Activated naive CD4-positive, alpha-beta T cell treated with anti-CD3 and anti-CD28 coated beads, Interleukin-2, amount 10 ng/mL, durations not matched to agents 7 days and 5 days (primary cell): ENCODE data around the gene DLG4.
"Not testable (repeated sequence)": the region's sequence is repeated elsewhere in the genome, so short reads cannot be mapped to it uniquely, and the experiment has no call there.

ENCODE experiments used
- CTCF ChIA-PET: fragments of 350-600 bp; sonication (Branson Sonifier 250); formaldehyde crosslinking; loops from one replicate; lab custom pipeline; 2021; ENCODE audit warnings: antibody characterized with exemption; lab: Charles Lee
- DNase-seq: peaks from one replicate; pipeline ENCODE4 v3.0.0-alpha.2; 2020
- H3K27ac Mint-ChIP-seq: one replicate; pipeline ENCODE4 v1.8.0; 2021; ENCODE audit warnings: mild to moderate bottlenecking, moderate library complexity, mixed read lengths
- H3K27me3 Mint-ChIP-seq: one replicate; pipeline ENCODE4 v1.8.0; 2021; ENCODE audit warnings: mild to moderate bottlenecking, mixed read lengths
- H3K36me3 Mint-ChIP-seq: one replicate; pipeline ENCODE4 v1.8.0; 2021; ENCODE audit warnings: mixed read lengths
- H3K4me1 Mint-ChIP-seq: one replicate; pipeline ENCODE4 v1.8.0; 2021; ENCODE audit warnings: mixed read lengths
- H3K4me3 Mint-ChIP-seq: one replicate; pipeline ENCODE4 v1.8.0; 2021; ENCODE audit warnings: mild to moderate bottlenecking, moderate library complexity, mixed read lengths
- H3K9me3 Mint-ChIP-seq: one replicate; pipeline ENCODE4 v1.8.0; 2021; ENCODE audit warnings: mixed read lengths

Gene DLG4

GRCh38 chr17:7175330-7175733, 44.3 kb downstream of the DLG4 start:
- H3K36me3 Mint-ChIP-seq, result no peaks in the 10 kb centered on the region
- DNase-seq, result no peak
- H3K27me3 Mint-ChIP-seq, result peaks cover 11% of the 10 kb centered on the region
- CTCF ChIA-PET, result no interaction called here
- peaks cover 14% of the 10 kb centered on the region for H3K4me1 Mint-ChIP-seq
- no peak overlapping the region for H3K27ac Mint-ChIP-seq
- no peak overlapping the region for H3K4me3 Mint-ChIP-seq
- H3K9me3 Mint-ChIP-seq, result no peaks in the 10 kb centered on the region

DNA sequence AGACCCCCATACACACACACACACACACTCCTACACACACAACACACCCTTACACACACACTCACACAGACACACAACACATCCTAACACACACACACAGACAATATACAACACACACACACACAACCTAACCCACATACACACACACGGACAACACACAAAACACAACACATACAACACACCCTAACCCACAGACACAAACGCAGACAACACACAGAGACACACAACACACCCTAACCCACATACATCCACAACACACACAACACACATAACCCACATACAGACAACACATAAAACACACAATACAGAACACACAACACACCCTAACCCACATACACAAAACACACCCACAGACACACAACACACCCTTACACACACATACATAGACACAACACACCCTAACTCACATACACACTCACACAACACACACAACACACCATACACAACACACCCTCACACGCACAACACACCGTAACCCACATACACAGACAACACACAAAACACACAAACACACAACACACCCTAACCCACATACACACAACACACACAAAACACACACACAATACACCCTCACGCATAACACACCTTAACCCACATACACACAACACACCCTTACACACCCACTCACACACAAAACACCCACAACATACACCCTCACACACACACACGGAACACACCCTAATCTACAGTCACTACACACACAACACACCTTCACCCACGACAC, 44.9 kb downstream of the DLG4 start:
- DNase-seq, result no peak
- Mint-ChIP-seq H3K4me3 (no peak overlapping the region), H3K9me3 (no peaks in the 10 kb centered on the region), H3K27ac (no peak overlapping the region), H3K27me3 (peaks cover 14% of the 10 kb centered on the region), H3K4me1 (peaks cover 14% of the 10 kb centered on the region), H3K36me3 (no peaks in the 10 kb centered on the region)
- CTCF ChIA-PET, result interaction anchor here (1.1 kb wide), 1 partner anchor 34 kb away, joined by 3 read pairs; no protein-coding TSS in a partner anchor

- Mint-ChIP-seq H3K4me3 (no peak overlapping the region), H3K27me3 (peaks cover 14% of the 10 kb centered on the region), H3K9me3 (peaks cover 5% of the 10 kb centered on the region), H3K27ac (no peak overlapping the region), H3K36me3 (no peaks in the 10 kb centered on the region), H3K4me1 (peaks cover 14% of the 10 kb centered on the region)
- CTCF ChIA-PET, result interaction anchor here (1.1 to 1.7 kb wide), 2 partner anchors 34 to 128 kb away, joined by 3 to 6 read pairs; no protein-coding TSS in a partner anchor
- DNase-seq, result peak; percentile 77
These were observed 45.7 kb downstream of the DLG4 start for GRCh38 chr17:7173687-7174602.

- not testable (repeated sequence) for H3K27ac Mint-ChIP-seq, H3K4me3 Mint-ChIP-seq, DNase-seq, H3K36me3 Mint-ChIP-seq, H3K4me1 Mint-ChIP-seq, H3K9me3 Mint-ChIP-seq
- CTCF ChIA-PET, result interaction anchor here (1.7 kb wide), 1 partner anchor 127 kb away, joined by 6 read pairs; no protein-coding TSS in a partner anchor
- peaks cover 14% of the 10 kb centered on the region for H3K27me3 Mint-ChIP-seq
These were observed 47.0 kb downstream of the DLG4 start for GRCh38 chr17:7172522-7173191.

GRCh38 chr17:7169565-7169908, 50.1 kb downstream of the DLG4 start:
- H3K9me3 Mint-ChIP-seq, H3K4me3 Mint-ChIP-seq, DNase-seq, H3K27ac Mint-ChIP-seq, H3K36me3 Mint-ChIP-seq, H3K4me1 Mint-ChIP-seq: not testable (repeated sequence)
- CTCF ChIA-PET, result interaction anchor here (1.1 kb wide), 1 partner anchor 37 kb away, joined by 3 read pairs; no protein-coding TSS in a partner anchor
- H3K27me3 Mint-ChIP-seq, result peaks cover 17% of the 10 kb centered on the region

- not testable (repeated sequence) for H3K4me3 Mint-ChIP-seq, H3K27ac Mint-ChIP-seq, H3K4me1 Mint-ChIP-seq, DNase-seq, H3K36me3 Mint-ChIP-seq, H3K9me3 Mint-ChIP-seq
- peaks cover 17% of the 10 kb centered on the region for H3K27me3 Mint-ChIP-seq
- CTCF ChIA-PET, result interaction anchor here (1.1 kb wide), 1 partner anchor 36 kb away, joined by 3 read pairs; no protein-coding TSS in a partner anchor
These were observed 50.6 kb downstream of the DLG4 start for GRCh38 chr17:7168841-7169564.

- Mint-ChIP-seq H3K36me3 (no peaks in the 10 kb centered on the region), H3K27me3 (peaks cover 10% of the 10 kb centered on the region), H3K9me3 (peaks cover 5% of the 10 kb centered on the region), H3K27ac (no peak overlapping the region), H3K4me1 (no peaks in the 10 kb centered on the region), H3K4me3 (no peak overlapping the region)
- CTCF ChIA-PET, result interaction anchor here (0.9 kb wide), 1 partner anchor 10 kb away, joined by 3 read pairs; no protein-coding TSS in a partner anchor
- DNase-seq, result no peak
These were observed 51.8 kb downstream of the DLG4 start for GRCh38 chr17:7167832-7168231.

- DNase-seq, result no peak
- H3K4me3 Mint-ChIP-seq, result no peak overlapping the region
- H3K27me3 Mint-ChIP-seq, result peaks cover 6% of the 10 kb centered on the region
- H3K4me1 Mint-ChIP-seq, result no peaks in the 10 kb centered on the region
- CTCF ChIA-PET, result interaction anchor here (0.9 kb wide), 1 partner anchor 10 kb away, joined by 3 read pairs; no protein-coding TSS in a partner anchor
- no peaks in the 10 kb centered on the region for H3K36me3 Mint-ChIP-seq
- H3K27ac Mint-ChIP-seq, result no peak overlapping the region
- peaks cover 5% of the 10 kb centered on the region for H3K9me3 Mint-ChIP-seq
These were observed 52.8 kb downstream of the DLG4 start for GRCh38 chr17:7166873-7167272.

DNA sequence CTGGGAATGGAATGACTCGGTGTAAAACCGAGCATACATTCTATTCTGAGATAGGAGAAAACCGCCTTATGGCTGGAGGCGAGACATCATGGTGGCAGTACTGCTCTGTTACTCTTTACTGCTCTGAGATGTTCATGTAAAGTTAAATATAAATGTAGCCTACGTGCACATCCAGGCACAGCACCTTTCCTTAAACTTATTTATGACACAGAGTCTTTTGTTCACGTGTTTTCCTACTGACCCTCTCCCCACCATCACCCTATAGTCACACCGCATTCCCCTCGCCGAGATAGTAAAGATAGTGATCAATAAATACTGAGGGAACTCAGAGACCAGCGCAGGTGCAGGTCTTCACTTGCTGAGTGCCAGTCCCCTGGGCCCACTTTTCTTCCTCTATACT, 60.1 kb downstream of the DLG4 start:
- DNase-seq, H3K4me1 Mint-ChIP-seq, H3K9me3 Mint-ChIP-seq, H3K27ac Mint-ChIP-seq, H3K4me3 Mint-ChIP-seq, CTCF ChIA-PET, H3K36me3 Mint-ChIP-seq: not testable (repeated sequence)
- H3K27me3 Mint-ChIP-seq, result peaks cover 19% of the 10 kb centered on the region

DNA sequence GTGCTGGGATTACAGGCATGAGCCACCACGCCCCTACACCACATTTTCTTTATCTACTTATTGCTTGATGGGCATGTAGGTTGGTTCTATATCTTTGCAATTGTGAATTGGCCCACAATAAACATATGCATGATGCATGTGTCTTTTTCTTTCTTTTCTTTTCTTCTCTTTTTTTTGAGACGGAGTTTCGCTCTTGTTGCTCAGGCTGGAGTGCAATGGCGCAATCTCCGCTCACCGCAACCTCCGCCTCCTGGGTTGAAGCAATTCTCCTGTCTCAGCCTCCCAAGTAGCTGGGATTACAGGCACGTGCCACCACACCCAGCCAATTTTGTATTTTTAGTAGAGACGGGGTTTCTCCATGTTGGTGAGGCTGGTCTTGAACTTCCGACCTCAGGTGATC, 61.2 kb downstream of the DLG4 start:
- H3K4me1 Mint-ChIP-seq, H3K27ac Mint-ChIP-seq, H3K36me3 Mint-ChIP-seq, H3K4me3 Mint-ChIP-seq, H3K9me3 Mint-ChIP-seq, DNase-seq: not testable (repeated sequence)
- peaks cover 30% of the 10 kb centered on the region for H3K27me3 Mint-ChIP-seq
- CTCF ChIA-PET, result interaction anchor here (0.6 kb wide), 1 partner anchor 22 kb away, joined by 3 read pairs; no protein-coding TSS in a partner anchor

DNA sequence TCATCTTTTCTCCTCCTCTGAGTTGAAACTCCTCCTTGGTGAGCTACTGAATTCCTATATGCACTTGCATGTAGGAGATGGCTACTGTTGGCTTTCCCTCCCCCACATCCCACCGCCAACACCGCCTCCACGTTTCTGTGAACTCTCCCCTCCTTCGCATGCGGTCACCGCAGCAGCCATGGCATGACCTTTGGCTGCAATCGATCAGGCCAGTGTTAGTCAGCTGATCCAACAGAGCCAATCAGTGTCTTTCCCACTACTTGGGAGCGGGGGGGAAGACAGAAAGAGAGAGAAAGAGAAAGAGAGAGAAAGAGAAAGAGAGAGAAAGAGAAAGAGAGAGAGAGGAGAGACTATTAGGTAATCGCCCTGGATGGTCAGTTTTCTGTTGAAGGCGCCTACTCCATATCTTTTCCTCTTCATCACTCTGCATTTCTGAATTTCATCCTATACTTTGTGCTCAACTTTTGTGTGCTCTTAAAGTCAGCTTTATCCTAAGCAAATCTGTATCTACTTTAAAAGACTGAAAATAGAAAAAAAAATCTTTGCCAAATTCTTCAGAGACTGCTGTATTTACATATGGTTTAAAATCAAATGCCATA, 63.2 kb downstream of the DLG4 start:
- DNase-seq, result no peak
- Mint-ChIP-seq H3K27me3 (peaks cover 35% of the 10 kb centered on the region), H3K4me1 (no peaks in the 10 kb centered on the region), H3K9me3 (no peaks in the 10 kb centered on the region), H3K4me3 (no peak overlapping the region), H3K36me3 (no peaks in the 10 kb centered on the region), H3K27ac (no peak overlapping the region)
- CTCF ChIA-PET, result no interaction called here

GRCh38 chr17:7147772-7148171, 71.9 kb downstream of the DLG4 start:
- no peak overlapping the region for H3K4me3 Mint-ChIP-seq

GRCh38 chr17:7146115-7146514, 73.5 kb downstream of the DLG4 start:
- Mint-ChIP-seq H3K4me3 (no peak overlapping the region), H3K9me3 (no peaks in the 10 kb centered on the region), H3K36me3 (no peaks in the 10 kb centered on the region), H3K27me3 (peaks cover 11% of the 10 kb centered on the region), H3K27ac (no peak overlapping the region), H3K4me1 (no peaks in the 10 kb centered on the region)
- no peak for DNase-seq
- CTCF ChIA-PET, result interaction anchor here (1.0 to 1.9 kb wide), 2 partner anchors 87 to 94 kb away, joined by 3 to 6 read pairs; no protein-coding TSS in a partner anchor

More at GRCh38 chr17:7147772-7148171, 71.9 kb downstream of the DLG4 start:
- CTCF ChIA-PET, result interaction anchor here (1.1 to 2.2 kb wide), 5 partner anchors 10 to 102 kb away, joined by 3 to 9 read pairs (median 5); no protein-coding TSS in a partner anchor
- Mint-ChIP-seq H3K27ac (no peak overlapping the region), H3K36me3 (no peaks in the 10 kb centered on the region), H3K27me3 (peaks cover 11% of the 10 kb centered on the region), H3K9me3 (no peaks in the 10 kb centered on the region), H3K4me1 (no peaks in the 10 kb centered on the region)
- DNase-seq, result no peak
